Breast epithelium (tissue), 4 donors: ENCODE data around the gene ZNF462. TPM values are rescaled to one million over a fixed set of nuclear protein-coding genes. Genes with fewer than 3 reads are reported as not detected.
A peak's percentile ranks its signal among the peaks of the same experiment; 100 is the strongest.

Experiments
- DNase-seq, 2 donors: peaks; one replicate each; pipeline ENCODE4 v3.0.0-alpha.2; 2019; ENCODE audit warnings: low spot score in 2 of 2
- H3K27ac ChIP-seq, 2 donors: fragments of 200-600 bp; sonication (generic) in 1 of 2; one replicate each; pipeline ENCODE4 v1.5.1; 2016 to 2019; ENCODE audit warnings: mild to moderate bottlenecking in 1 of 2
- H3K27me3 ChIP-seq, 2 donors: fragments of 200-600 bp; sonication (generic) in 1 of 2; one replicate each; pipeline versions ENCODE4 v1.5.1 to v1.6.0; 2017 to 2019; ENCODE audit warnings: control low read depth in 1 of 2, mild to moderate bottlenecking in 1 of 2
- H3K36me3 ChIP-seq: fragments of 200-600 bp; one replicate; pipeline ENCODE4 v1.5.1; 2019
- H3K4me1 ChIP-seq, 2 donors: fragments of 200-600 bp; sonication (generic); one replicate each; pipeline ENCODE4 v1.5.1; 2016 to 2019; ENCODE audit warnings: control low read depth in 1 of 2
- H3K4me3 ChIP-seq, 3 donors: fragments of 200-600 bp; sonication (generic); 1 replicate in 2 of 3; 2 replicates in 1 of 3; pipeline ENCODE4 v1.5.1; 2016 to 2019; ENCODE audit warnings: mild to moderate bottlenecking in 3 of 3, moderate library complexity in 2 of 3
- H3K9me3 ChIP-seq, 2 donors: fragments of 200-600 bp; sonication (generic) in 1 of 2; one replicate each; pipeline ENCODE4 v1.5.1; 2016 to 2019; ENCODE audit warnings: control low read depth in 1 of 2
- CTCF ChIP-seq, 3 donors: fragments of 450-650 bp; IDR thresholded peaks; one replicate each; pipeline ENCODE4 v1.5.1; 2016 to 2017; ENCODE audit warnings: antibody characterized with exemption in 3 of 3, mild to moderate bottlenecking in 3 of 3, moderate library complexity in 3 of 3
- POLR2A ChIP-seq: fragments of 450-650 bp; IDR thresholded peaks from one replicate; pipeline ENCODE4 v1.6.1; 2016; ENCODE audit warnings: antibody characterized with exemption, mild to moderate bottlenecking, moderate library complexity
- POLR2AphosphoS5 ChIP-seq, 3 donors: sonication (generic); formaldehyde crosslinking; IDR thresholded peaks; one replicate each; pipeline ENCODE4 v1.6.1; 2017; ENCODE audit warnings: antibody characterized with exemption in 3 of 3
- intact Hi-C: fragments of 100-400 bp; cut with DNase I; formaldehyde crosslinking; loops from one replicate; pipeline ENCODE4 v1.15.1; 2023; ENCODE audit warnings: low total_unique reads
- total RNA-seq, 3 donors: library from RNA; depleted of rRNA; stranded (reverse); fragments of >200 nt; gene quantifications; one replicate each; pipeline ENCODE4 v1.1.0, GENCODE V29; 2016

The ZNF462 gene
- total RNA-seq, 3 donors from 2014 or later, result 9.0 to 36.4 (median 20.6) TPM

GRCh38 chr9:106828070-106828469, 34.9 kb upstream of the ZNF462 start:
- H3K9me3 ChIP-seq, result no peaks in the 10 kb centered on the region
- intact Hi-C loops, result no loop called here
- no peaks in the 10 kb centered on the region for H3K36me3 ChIP-seq
- TF ChIP-seq POLR2AphosphoS5 (IDR thresholded peaks at IDR 0.05), result no peak
- TF ChIP-seq CTCF (IDR thresholded peaks at IDR 0.05), result no peak
- no peak for TF ChIP-seq POLR2A
- no peaks in the 10 kb centered on the region for H3K4me1 ChIP-seq
- no peak overlapping the region for H3K27ac ChIP-seq
- H3K27me3 ChIP-seq, result no peaks in the 10 kb centered on the region
- DNase-seq, result no peak
- H3K4me3 ChIP-seq, result no peak overlapping the region

- TF ChIP-seq CTCF (IDR thresholded peaks at IDR 0.05), result no peak
- no peak for TF ChIP-seq POLR2AphosphoS5 (IDR thresholded peaks at IDR 0.05)
- no peak for TF ChIP-seq POLR2A
- no peak for DNase-seq
- intact Hi-C loops, result no loop called here
- Histone ChIP-seq H3K36me3 (no peaks in the 10 kb centered on the region), H3K4me3 (no peak overlapping the region), H3K27me3 (no peaks in the 10 kb centered on the region), H3K4me1 (no peaks in the 10 kb centered on the region), H3K9me3 (peaks cover 0 to 6% of the 10 kb centered on the region in 2 donors), H3K27ac (no peak overlapping the region)
Observed at GRCh38 chr9:106828965-106829364, 34.0 kb upstream of the ZNF462 start.

- Histone ChIP-seq H3K9me3 (peaks cover 0 to 6% of the 10 kb centered on the region in 2 donors), H3K4me1 (no peaks in the 10 kb centered on the region), H3K4me3 (no peak overlapping the region), H3K36me3 (no peaks in the 10 kb centered on the region), H3K27ac (peak overlapping the region; percentile 79 to 88), H3K27me3 (no peaks in the 10 kb centered on the region)
- intact Hi-C loops, result no loop called here
- no peak for TF ChIP-seq POLR2AphosphoS5 (IDR thresholded peaks at IDR 0.05)
- no peak for TF ChIP-seq POLR2A
- TF ChIP-seq CTCF (IDR thresholded peaks at IDR 0.05), result no peak
- DNase-seq, result no peak
Observed at GRCh38 chr9:106829666-106830408, 33.1 kb upstream of the ZNF462 start.

- intact Hi-C loops, result no loop called here
- H3K27ac ChIP-seq, result peak overlapping the region; percentile 79 to 88
- H3K27me3 ChIP-seq, result no peaks in the 10 kb centered on the region
Observed at GRCh38 chr9:106830527-106831150, 32.3 kb upstream of the ZNF462 start.

More at GRCh38 chr9:106830527-106831150, 32.3 kb upstream of the ZNF462 start:
- Histone ChIP-seq H3K36me3 (no peaks in the 10 kb centered on the region), H3K4me3 (no peak overlapping the region), H3K9me3 (peaks cover 0 to 6% of the 10 kb centered on the region in 2 donors), H3K4me1 (no peaks in the 10 kb centered on the region)
- DNase-seq, result peak in 1 of 2 donors; percentile 54
- TF ChIP-seq CTCF (IDR thresholded peaks at IDR 0.05) (no peak), POLR2AphosphoS5 (IDR thresholded peaks at IDR 0.05) (no peak), POLR2A (no peak)
